ENCODE measurements around the gene RCBTB1.

The RCBTB1 gene

DNA sequence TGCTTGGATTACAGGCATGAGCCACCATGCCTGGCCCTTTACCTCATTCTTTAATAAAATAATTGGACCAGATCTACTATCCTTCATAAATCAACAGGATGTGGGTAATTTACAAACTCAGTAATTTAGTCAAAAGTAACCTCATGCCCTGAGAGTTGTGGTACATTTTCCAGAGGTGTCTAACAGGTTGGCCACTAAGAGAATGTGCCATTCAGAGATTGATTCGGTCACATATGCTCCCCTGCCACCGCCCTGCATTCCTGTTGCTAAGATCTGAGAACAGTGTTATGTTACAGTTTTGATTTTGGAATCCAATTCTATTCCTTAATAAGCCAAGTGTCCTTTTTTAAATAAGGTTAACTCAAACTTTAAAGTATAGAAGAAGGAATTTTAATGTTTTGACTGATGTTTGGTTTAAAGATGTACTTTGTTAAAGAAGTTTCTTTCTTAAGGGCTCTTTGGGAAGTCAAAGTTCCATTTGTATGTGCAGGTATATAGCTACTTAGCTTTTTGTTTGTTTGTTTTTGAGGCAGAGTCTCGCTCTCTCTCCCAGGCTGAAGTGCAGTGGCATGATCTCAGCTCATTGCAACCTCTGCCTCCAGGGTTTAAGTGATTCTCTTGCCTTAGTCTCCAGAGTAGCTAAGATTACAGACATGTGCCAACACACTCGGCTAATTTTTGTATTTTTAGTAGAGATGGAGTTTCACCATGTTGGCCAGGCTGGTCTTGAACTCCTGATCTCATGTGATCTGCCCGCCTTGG lies 60.4 kb downstream of the RCBTB1 start:
- DNase-seq (ENCODE audit: low read depth in 4 of 4, low spot score in 1 of 4): no peak

DNA sequence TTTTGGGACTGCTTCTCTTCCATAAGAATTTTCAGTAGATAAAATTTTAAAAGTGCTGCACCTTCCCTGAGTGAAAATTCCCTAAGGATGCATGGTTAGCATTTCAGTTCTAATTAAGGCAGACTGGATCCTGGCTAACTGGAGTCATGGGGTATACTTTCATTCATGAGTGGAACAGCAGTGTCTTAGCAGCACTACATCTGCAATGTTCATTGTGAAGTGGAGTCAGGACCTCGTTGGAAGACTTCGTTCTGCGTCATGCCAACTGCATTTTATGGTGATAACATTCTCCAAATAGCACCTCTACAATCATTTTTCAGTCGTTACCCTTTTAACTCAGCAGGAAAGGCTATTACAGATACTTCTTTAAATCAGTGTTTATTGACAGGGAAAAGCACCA lies 64.1 kb downstream of the RCBTB1 start:
- DNase-seq (ENCODE audit: low read depth in 4 of 4, low spot score in 1 of 4): no peak

- no peak for DNase-seq (ENCODE audit: low read depth in 4 of 4, low spot score in 1 of 4)
Observed at GRCh38 chr13:49517461-49517860, 67.9 kb downstream of the RCBTB1 start.

- DNase-seq (ENCODE audit: low read depth in 4 of 4, low spot score in 1 of 4): no peak
Observed at GRCh38 chr13:49516467-49516866, 68.9 kb downstream of the RCBTB1 start.

- no peak for DNase-seq (ENCODE audit: low read depth in 4 of 4, low spot score in 1 of 4)
Observed at GRCh38 chr13:49512578-49512977, 72.8 kb downstream of the RCBTB1 start.

DNA sequence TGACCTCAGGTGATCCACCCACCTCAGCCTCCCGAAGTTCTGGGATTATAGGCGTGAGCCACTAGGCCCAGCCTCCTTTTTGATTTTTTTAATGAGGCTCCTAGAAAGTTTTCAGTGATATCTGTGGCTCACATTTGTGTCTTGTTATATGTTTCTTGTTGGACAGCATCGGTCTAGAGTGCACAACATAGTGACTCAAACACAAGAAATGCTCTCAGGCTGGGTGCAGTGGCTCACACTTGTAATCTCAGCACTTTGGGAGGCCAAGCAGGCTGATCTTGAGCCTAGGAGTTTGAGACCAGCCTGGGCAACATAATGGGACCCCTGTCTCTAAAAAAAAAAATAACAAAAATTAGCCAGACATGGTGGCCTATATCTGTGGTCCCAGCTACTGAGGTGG lies 81.4 kb downstream of the RCBTB1 start:
- no peak for DNase-seq (ENCODE audit: low read depth in 4 of 4, low spot score in 1 of 4)

DNA sequence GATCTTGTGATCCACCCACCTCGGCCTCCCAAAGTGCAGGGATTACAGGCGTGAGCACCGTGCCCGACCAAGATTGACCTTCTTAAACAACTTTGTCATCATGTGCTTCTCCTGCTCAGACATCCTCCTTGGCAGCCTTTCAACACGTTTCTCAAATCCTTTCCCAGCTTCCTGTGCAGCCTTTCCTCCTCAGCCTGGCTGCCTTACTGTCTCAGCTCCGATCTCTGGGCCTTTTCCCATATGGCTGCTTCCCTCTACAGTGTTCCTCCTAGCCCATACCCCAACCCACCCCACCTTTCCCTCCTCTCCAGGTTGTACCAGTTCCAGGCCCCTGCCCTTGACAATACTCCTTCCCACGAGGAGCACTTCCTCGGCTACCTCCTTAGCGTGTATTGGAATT lies 82.4 kb downstream of the RCBTB1 start:
- no peak for DNase-seq (ENCODE audit: low read depth in 4 of 4, low spot score in 1 of 4)

GRCh38 chr13:49499889-49500660 lies 85.3 kb downstream of the RCBTB1 start:
- DNase-seq (ENCODE audit: low read depth in 4 of 4, low spot score in 1 of 4): no peak

DNA sequence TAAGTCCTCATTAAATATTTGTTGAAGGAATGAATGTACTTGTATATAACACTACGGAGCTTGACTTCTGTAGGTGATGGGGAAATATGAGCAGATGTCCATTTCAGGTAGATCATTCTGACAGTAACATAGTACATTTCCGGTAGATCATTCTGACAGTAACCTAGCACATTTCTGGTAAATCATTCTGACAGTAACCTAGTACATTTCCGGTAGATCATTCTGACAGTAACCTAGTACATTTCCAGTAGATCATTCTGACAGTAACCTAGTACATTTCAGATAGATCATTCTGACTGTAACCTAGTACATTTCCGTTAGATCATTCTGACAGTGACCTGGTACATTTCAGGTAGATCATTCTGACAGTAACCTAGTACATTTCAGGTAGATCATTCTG lies 87.2 kb downstream of the RCBTB1 start:
- no peak for DNase-seq (ENCODE audit: low read depth in 4 of 4, low spot score in 1 of 4)

DNA sequence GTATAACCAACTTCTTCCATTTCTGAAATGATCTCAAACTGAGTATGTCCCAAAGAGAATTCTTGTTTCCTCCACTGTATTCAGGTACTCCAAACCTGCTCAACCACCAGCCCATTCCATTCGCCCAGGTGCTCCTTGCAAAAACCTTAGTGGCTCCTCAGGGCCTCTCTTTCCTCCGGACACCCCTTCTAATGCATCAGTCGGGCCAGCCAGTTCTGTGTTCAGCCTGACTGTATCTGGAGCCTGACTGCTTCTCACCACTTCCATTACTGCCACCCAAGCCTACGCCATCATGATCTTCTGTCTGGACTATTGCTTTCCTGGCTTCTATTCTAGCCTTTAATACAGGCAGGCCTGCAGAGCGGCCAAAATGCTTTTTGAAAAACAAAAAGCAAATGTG lies 88.1 kb downstream of the RCBTB1 start:
- no peak for DNase-seq (ENCODE audit: low read depth in 4 of 4, low spot score in 1 of 4)

DNA sequence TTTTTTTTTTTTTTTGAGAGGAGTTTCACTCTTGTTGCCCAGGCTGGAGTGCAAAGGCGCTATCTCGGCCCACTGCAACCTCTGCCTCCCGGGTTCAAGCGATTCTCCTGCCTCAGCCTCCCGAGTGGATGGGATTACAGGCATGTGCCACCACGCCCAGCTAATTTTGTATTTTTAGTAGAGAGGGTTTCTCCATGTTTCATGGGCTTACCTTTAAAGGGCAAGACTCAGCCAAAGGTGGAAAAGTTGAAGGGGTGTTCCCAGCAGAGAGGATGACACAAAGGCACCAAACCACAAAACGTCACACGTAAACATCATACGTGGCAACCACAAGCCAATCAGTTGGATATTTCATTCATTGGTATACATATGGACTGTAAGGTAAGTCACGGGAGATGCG lies 88.5 kb downstream of the RCBTB1 start:
- peak; percentile 20 to 48 (median 24) for DNase-seq (ENCODE audit: low read depth in 4 of 4, low spot score in 1 of 4)

DNA sequence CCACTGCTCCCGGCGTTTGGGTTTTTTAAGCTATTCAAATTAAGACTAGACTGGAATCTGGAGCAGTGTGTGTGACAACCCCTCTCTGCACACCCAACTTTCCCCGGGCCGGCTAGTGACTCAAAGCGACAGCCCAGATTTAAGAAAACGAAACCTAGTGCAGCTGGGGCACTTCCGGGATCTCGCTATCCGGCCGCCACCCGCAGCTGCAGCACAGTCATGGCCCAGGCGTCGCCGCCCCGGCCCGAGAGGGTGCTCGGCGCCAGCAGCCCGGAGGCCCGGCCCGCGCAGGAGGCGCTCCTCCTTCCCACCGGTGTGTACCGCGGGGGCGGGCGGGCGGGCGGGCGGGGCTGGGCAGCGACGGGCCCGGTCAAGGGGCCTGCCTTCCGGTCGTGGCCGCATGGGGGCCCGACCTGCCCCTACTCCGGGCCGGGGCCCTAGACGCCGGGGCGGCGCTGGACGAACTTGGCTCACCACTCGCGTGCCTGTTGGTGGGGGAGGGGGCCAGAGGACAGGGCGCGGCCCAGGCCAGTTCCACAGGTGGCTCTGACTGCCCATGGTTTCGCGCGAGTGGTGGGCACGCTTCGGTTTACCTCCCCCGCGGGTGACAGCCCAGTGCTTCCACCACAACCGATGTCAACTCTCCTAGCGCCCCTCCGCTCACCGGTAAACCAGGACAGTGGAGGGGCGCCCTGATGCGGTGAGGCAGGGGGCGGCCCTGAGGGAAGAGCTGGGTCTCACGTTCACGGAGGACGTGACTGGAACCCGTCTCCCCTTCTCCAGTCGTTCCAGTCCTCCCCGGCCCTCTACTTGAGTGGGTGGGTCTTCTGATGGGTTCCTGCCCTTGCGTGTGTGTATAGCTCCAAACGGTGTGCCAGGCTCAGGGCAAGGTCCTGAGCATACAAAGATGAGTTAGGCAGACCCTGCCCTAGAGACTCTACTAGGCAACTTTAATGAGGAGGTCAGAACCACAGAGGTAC lies 89.3 kb downstream of the RCBTB1 start, which contains the start of gene PHF11:
TSS of gene PHF11 (plus strand) at position 171 of the 980 bp plus-strand sequence. CDS start at position 220, 49 bp downstream.
- peak; percentile 69 to 84 (median 74) for DNase-seq (ENCODE audit: low read depth in 4 of 4, low spot score in 1 of 4)

- DNase-seq (ENCODE audit: low read depth in 4 of 4, low spot score in 1 of 4): no peak
Observed at GRCh38 chr13:49494645-49495044, 90.7 kb downstream of the RCBTB1 start.

DNA sequence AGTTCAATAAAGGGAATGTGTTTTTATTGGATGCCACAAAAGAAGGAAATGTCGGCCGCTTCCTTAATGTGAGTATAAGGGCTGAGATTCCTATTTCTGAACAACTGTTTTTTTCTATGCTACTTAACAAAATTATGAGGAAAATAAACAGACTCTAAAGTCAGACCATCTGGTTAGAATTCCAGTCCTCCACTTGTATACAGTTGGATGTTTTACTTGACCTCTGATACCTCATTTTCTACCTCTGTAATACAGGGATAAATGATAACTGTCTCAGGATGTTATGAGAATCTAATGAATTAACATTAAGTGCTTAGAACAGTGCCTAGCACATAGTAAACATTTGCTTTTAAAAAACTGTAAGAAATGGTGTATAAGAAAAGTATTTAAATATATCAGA lies 96.8 kb downstream of the RCBTB1 start:
- DNase-seq (ENCODE audit: low read depth in 4 of 4, low spot score in 1 of 4): no peak
